ENCODE data around the gene SSC4D. TPM values are rescaled to one million over a fixed set of nuclear protein-coding genes. Genes with fewer than 3 reads are reported as not detected.

Gene SSC4D
- total RNA-seq, 4 donors from 2014 or later, result 0.42 to 0.95 TPM; not detected in 2

DNA sequence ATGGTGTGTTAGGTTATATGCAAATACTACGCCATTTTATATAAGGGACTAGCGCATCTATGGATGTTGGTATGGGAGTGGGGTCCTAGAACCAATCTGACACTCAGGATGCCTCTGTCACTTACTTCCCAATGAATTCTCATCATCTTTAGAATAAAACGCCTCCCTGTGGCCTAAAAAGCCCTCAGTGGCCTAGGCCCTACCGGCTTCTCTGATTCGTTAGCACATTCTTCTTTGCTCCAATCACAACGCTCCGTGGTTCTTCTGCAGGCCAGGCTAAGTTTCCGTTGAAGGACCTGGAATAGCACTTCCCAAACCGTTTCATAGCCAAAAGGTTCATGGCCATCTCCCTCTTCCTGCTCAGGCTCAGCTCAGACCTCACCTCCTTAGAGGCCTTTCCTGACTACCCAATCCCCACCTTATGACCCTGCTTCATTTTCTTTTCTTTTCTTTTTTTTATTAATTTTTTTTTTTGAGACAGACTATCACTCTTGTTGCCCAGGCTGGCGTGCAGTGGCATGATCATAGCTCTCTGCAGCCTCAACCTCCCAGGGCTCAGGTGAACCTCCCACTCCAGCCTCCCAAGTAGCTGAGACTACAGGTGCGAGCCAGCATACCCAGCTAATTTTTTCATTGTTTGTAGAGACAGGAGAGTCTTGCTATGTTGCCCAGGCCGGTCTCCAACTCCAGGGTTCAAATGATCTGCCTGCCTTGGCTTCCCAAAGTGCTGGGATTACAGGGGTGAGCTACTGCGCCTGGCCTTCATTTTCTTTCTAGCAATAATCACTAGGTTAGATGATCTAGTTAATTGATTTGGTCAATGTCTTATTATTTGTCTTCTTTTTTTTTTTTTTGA is 26.2 kb downstream of the SSC4D start:
- WGBS, result 85% methylated on average over 13 of the region's 13 CpGs
- DNase-seq (ENCODE audit: low spot score in 2 of 2), result no peak
- Histone ChIP-seq H3K27me3 (no peaks in the 10 kb centered on the region), H3K4me1 (peaks cover 19% of the 10 kb centered on the region), H3K36me3 (no peaks in the 10 kb centered on the region), H3K27ac (no peak overlapping the region), H3K4me3 (no peak overlapping the region), H3K9me3 (no peaks in the 10 kb centered on the region)
- TF ChIP-seq, protein P1, sequence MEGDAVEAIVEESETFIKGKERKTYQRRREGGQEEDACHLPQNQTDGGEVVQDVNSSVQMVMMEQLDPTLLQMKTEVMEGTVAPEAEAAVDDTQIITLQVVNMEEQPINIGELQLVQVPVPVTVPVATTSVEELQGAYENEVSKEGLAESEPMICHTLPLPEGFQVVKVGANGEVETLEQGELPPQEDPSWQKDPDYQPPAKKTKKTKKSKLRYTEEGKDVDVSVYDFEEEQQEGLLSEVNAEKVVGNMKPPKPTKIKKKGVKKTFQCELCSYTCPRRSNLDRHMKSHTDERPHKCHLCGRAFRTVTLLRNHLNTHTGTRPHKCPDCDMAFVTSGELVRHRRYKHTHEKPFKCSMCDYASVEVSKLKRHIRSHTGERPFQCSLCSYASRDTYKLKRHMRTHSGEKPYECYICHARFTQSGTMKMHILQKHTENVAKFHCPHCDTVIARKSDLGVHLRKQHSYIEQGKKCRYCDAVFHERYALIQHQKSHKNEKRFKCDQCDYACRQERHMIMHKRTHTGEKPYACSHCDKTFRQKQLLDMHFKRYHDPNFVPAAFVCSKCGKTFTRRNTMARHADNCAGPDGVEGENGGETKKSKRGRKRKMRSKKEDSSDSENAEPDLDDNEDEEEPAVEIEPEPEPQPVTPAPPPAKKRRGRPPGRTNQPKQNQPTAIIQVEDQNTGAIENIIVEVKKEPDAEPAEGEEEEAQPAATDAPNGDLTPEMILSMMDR (IDR thresholded peaks at IDR 0.05), result no peak
- TF ChIP-seq POLR2AphosphoS5 (IDR thresholded peaks at IDR 0.05) (no peak), EP300 (IDR thresholded peaks at IDR 0.05) (no peak), POLR2A (IDR thresholded peaks at IDR 0.05) (no peak)

DNA sequence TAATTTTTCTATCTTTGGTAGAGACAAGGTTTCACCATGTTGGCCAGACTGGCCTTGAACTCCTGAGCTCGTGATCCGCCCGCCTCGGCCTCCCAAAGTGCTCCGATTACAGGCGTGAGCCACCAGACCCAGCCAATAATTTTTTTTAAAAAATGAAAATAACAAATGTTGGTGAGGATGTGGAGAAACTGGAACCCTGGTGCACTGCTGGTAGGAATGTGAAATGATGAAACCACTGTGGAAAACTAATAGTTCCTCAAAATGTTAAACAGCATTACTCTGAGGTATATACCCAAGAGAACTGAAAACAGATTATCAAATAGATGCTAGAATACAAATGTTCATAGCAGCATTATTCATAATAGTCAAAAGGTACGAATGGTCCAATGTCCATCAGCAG is 27.7 kb downstream of the SSC4D start:
- DNase-seq (ENCODE audit: low spot score in 2 of 2), result no peak
- no peaks in the 10 kb centered on the region for H3K36me3 ChIP-seq
- H3K4me1 ChIP-seq, result peaks cover 19% of the 10 kb centered on the region
- no peaks in the 10 kb centered on the region for H3K27me3 ChIP-seq
- no peak overlapping the region for H3K4me3 ChIP-seq
- no peak for TF ChIP-seq POLR2A (IDR thresholded peaks at IDR 0.05)
- no peak for TF ChIP-seq POLR2AphosphoS5 (IDR thresholded peaks at IDR 0.05)
- no peak overlapping the region for H3K27ac ChIP-seq
- no peaks in the 10 kb centered on the region for H3K9me3 ChIP-seq
- 95% methylated on average over 7 of the region's 7 CpGs for WGBS

DNA sequence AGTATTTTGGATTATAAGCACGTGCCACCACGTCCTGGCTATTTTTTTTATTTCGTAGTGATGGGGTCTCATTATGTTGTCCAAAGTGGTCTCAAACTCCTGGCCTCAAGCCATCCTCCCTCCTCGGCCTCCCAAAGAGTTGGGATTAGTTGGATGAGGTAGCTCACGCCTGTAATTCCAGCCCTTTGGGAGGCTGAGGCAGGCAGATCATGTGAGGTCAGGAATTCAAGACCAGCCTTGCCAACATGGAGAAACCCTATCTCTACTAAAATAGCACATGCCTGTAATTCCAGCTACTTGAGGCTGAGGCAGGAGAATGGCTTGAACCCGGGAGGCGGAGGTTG is 28.9 kb downstream of the SSC4D start:
- H3K4me1 ChIP-seq, result peaks cover 19% of the 10 kb centered on the region
- H3K36me3 ChIP-seq, result no peaks in the 10 kb centered on the region
- no peak for DNase-seq (ENCODE audit: low spot score in 2 of 2)
- TF ChIP-seq POLR2AphosphoS5 (IDR thresholded peaks at IDR 0.05) (no peak), POLR2A (IDR thresholded peaks at IDR 0.05) (no peak), EP300 (IDR thresholded peaks at IDR 0.05) (no peak)
- TF ChIP-seq, protein P1 (IDR thresholded peaks at IDR 0.05), result no peak
- H3K27ac ChIP-seq, result peak overlapping the region; percentile 91
- H3K27me3 ChIP-seq, result no peaks in the 10 kb centered on the region
- no peaks in the 10 kb centered on the region for H3K9me3 ChIP-seq
- 37% methylated on average over 7 of the region's 7 CpGs for WGBS
- peak overlapping the region; percentile 48 for H3K4me3 ChIP-seq

DNA sequence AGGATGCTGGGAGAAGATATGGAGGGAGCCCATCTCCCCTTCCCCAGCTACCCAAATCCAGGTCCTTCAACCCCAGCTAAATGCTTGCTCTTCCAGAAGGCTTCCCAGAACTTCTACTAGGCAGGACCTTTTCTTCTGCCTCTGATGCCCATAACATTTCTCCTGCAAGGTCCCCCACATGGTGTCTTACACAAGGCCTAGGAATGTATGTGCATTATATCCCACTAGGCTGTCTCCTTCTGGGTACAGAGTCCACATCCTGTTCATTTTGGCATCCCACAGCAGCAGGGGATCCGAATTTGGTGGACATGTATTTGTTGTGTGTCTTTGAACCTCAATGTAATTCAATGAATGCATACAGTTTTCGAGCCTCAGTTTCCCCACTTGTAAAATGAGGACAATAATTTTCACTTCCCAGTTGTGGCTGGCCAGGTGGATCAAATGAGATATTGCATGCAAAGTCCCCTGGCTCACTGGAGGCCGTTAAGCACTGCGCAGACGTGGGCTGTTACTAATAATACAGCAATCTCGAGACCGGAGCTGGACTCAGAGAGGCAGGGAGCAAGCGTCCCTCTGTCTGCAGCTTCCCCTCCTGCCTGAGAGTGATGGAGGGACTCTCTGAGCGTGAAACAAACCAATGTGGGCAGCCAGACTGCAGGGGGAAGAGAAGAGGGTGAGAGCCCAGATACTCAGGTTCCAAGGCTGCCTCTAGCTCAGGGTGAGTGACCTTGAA is 32.1 kb downstream of the SSC4D start:
- no peak for TF ChIP-seq POLR2A (IDR thresholded peaks at IDR 0.05)
- TF ChIP-seq POLR2AphosphoS5 (IDR thresholded peaks at IDR 0.05), result no peak
- TF ChIP-seq, protein P1 (IDR thresholded peaks at IDR 0.05), result no peak
- no peak for TF ChIP-seq EP300 (IDR thresholded peaks at IDR 0.05)
- 75% methylated on average over 9 of the region's 9 CpGs for WGBS
- Histone ChIP-seq H3K4me3 (no peak overlapping the region), H3K4me1 (peaks cover 29% of the 10 kb centered on the region), H3K27me3 (no peaks in the 10 kb centered on the region), H3K9me3 (no peaks in the 10 kb centered on the region), H3K36me3 (no peaks in the 10 kb centered on the region), H3K27ac (no peak overlapping the region)
- no peak for DNase-seq (ENCODE audit: low spot score in 2 of 2)

DNA sequence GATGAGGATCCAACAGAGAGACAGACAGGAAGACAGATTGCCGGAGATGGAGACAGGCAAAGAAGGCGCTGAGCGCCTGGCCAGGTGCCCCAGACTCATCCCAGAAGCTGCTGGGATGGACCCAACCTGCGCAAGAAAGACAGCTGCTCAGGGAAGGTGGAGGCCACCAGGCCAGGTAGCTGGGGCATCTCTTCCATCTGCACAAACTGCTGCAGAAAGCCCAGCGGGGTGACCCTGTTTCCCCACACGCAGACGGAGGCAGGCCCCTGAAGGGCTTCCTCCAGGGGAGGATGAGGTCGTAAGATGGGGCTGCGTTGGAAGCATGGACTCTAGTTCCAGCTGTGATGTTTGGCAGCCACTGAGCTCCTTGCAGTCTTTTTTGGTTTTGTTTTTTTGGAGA is 34.2 kb downstream of the SSC4D start:
- no peak overlapping the region for H3K4me3 ChIP-seq
- WGBS, result 88% methylated on average over 9 of the region's 9 CpGs
- no peak for DNase-seq (ENCODE audit: low spot score in 2 of 2)
- H3K9me3 ChIP-seq, result no peaks in the 10 kb centered on the region
- peaks cover 24% of the 10 kb centered on the region for H3K4me1 ChIP-seq
- no peaks in the 10 kb centered on the region for H3K36me3 ChIP-seq
- TF ChIP-seq EP300 (IDR thresholded peaks at IDR 0.05), result no peak
- TF ChIP-seq, protein P1 (IDR thresholded peaks at IDR 0.05), result no peak
- no peak for TF ChIP-seq POLR2AphosphoS5 (IDR thresholded peaks at IDR 0.05)
- TF ChIP-seq POLR2A (IDR thresholded peaks at IDR 0.05), result no peak
- H3K27ac ChIP-seq, result no peak overlapping the region
- H3K27me3 ChIP-seq, result no peaks in the 10 kb centered on the region

All from suprapubic skin (tissue), 4 donors.